Measurements from ENCODE around the gene ABHD3. TPM values are rescaled to one million over a fixed set of nuclear protein-coding genes. Genes with fewer than 3 reads are reported as not detected.

The ABHD3 gene
- total RNA-seq, 1 experiment from 2014 or later = 23.3 TPM

- Histone ChIP-seq H3K4me3 (ENCODE audit: low read depth in 2 of 2, low read length in 2 of 2) (no peak overlapping the region), H3K27me3 (ENCODE audit: control insufficient read depth, insufficient read depth, low read length) (no peaks in the 10 kb centered on the region), H3K36me3 (ENCODE audit: control insufficient read depth, insufficient read depth, low read length) (no peaks in the 10 kb centered on the region; the same call in 1 of the 2 replicates), H3K9me3 (ENCODE audit: control insufficient read depth, insufficient read depth, low read depth, low read length) (no peaks in the 10 kb centered on the region), H3K27ac (ENCODE audit: low read length) (no peak overlapping the region), H3K4me1 (ENCODE audit: control insufficient read depth, insufficient read depth, low read length) (0 out of 2 replicates have a peak, but pooled peaks cover 2% of the 10 kb centered on the region)
- CTCF ChIA-PET = no interaction called here
- no peak for ATAC-seq
- TF ChIP-seq CTCF (IDR thresholded peaks at IDR 0.05) (no peak), POLR2AphosphoS5 (IDR thresholded peaks at IDR 0.05; ENCODE audit: low read depth, low read length) (no peak), REST (IDR thresholded peaks at IDR 0.05; ENCODE audit: insufficient read depth in 1 of 2, low read depth in 2 of 2, low read length in 1 of 2) (no peak), SIN3A (IDR thresholded peaks at IDR 0.05; ENCODE audit: borderline replicate concordance, insufficient read depth, low read depth, low read length) (no peak), TCF7L2 (IDR thresholded peaks at IDR 0.05; ENCODE audit: low read depth, low read length) (no peak)
- in situ Hi-C loops (cut with HindIII; ENCODE audit: low pct_unique_long_range_greater_than_20kb, low sequenced_read_pairs) = no loop called here
- POLR2A ChIA-PET = interaction anchor here (0.7 kb wide), 1 partner anchor 11 kb away, joined by 4 read pairs; no protein-coding TSS in a partner anchor
- intact Hi-C loops (cut with micrococcal nuclease; ENCODE audit: unreplicated experiment) = no loop called here
- BruUV-seq (replicated peaks) = no TSS peak
- DNase-seq (ENCODE audit: low read depth, low spot score) = no peak
These were observed 19.8 kb downstream of the ABHD3 start for GRCh38 chr18:21684731-21685130.

- ATAC-seq (no peak), DNase-seq (ENCODE audit: low read depth, low spot score) (no peak)
- in situ Hi-C loops (cut with HindIII; ENCODE audit: low pct_unique_long_range_greater_than_20kb, low sequenced_read_pairs) = no loop called here
These were observed 22.1 kb downstream of the ABHD3 start for GRCh38 chr18:21682371-21683051.

More at GRCh38 chr18:21682371-21683051, 22.1 kb downstream of the ABHD3 start:
- no peaks in the 10 kb centered on the region for H3K27me3 ChIP-seq (ENCODE audit: control insufficient read depth, insufficient read depth, low read length)
- no TSS peak for BruUV-seq (replicated peaks)
- no peak for TF ChIP-seq CTCF (IDR thresholded peaks at IDR 0.05)
- no peak for TF ChIP-seq SIN3A (IDR thresholded peaks at IDR 0.05; ENCODE audit: borderline replicate concordance, insufficient read depth, low read depth, low read length)
- TF ChIP-seq TCF7L2 (IDR thresholded peaks at IDR 0.05; ENCODE audit: low read depth, low read length) = no peak
- TF ChIP-seq REST (IDR thresholded peaks at IDR 0.05; ENCODE audit: insufficient read depth in 1 of 2, low read depth in 2 of 2, low read length in 1 of 2) = no peak
- TF ChIP-seq POLR2AphosphoS5 (IDR thresholded peaks at IDR 0.05; ENCODE audit: low read depth, low read length) = no peak
- H3K9me3 ChIP-seq (ENCODE audit: control insufficient read depth, insufficient read depth, low read depth, low read length) = no peaks in the 10 kb centered on the region
- 0 out of 2 replicates have a peak, but pooled peaks cover 2% of the 10 kb centered on the region for H3K4me1 ChIP-seq (ENCODE audit: control insufficient read depth, insufficient read depth, low read length)
- no peak overlapping the region for H3K27ac ChIP-seq (ENCODE audit: low read length)
- ChIA-PET POLR2A (no interaction called here), CTCF (no interaction called here)
- no peaks in the 10 kb centered on the region for H3K36me3 ChIP-seq (ENCODE audit: control insufficient read depth, insufficient read depth, low read length)
- no peak overlapping the region for H3K4me3 ChIP-seq (ENCODE audit: low read depth in 2 of 2, low read length in 2 of 2)
- intact Hi-C loops (cut with micrococcal nuclease; ENCODE audit: unreplicated experiment) = no loop called here

Measured in Panc1 (cell line).